Ovary (tissue), 9 donors: ENCODE results near the gene STAB1. TPM values are rescaled to one million over a fixed set of nuclear protein-coding genes. Genes with fewer than 3 reads are reported as not detected.

Source experiments
- DNase-seq, 5 donors: peaks; one replicate each; pipeline ENCODE4 v3.0.0-alpha.2; 2019 to 2020
- H3K27ac ChIP-seq, 2 donors: fragments of 200-600 bp; one replicate each; pipeline versions ENCODE4 v1.5.1 to v1.8.0; 2019 to 2022
- H3K27me3 ChIP-seq: fragments of 200-600 bp; one replicate; pipeline ENCODE4 v1.8.0; 2022
- H3K36me3 ChIP-seq: fragments of 200-600 bp; sonication (generic); one replicate; pipeline ENCODE4 v1.5.1; 2019
- H3K4me1 ChIP-seq: one replicate; pipeline ENCODE4 v1.8.1; 2013; ENCODE audit warnings: mild to moderate bottlenecking, moderate library complexity; ENCODE audit not compliant: insufficient read depth
- H3K4me3 ChIP-seq: fragments of 200-600 bp; sonication (generic); one replicate; pipeline ENCODE4 v1.5.1; 2017
- H3K9me3 ChIP-seq, 2 donors: fragments of 200-600 bp in 1 of 2; sonication (generic) in 1 of 2; one replicate each; pipeline versions ENCODE4 v1.5.1 to v1.8.1; 2013 to 2019; ENCODE audit warnings: mild to moderate bottlenecking in 1 of 2, moderate library complexity in 1 of 2
- EP300 ChIP-seq: sonication (generic); formaldehyde crosslinking; IDR thresholded peaks from one replicate; pipeline ENCODE4 v1.6.1; 2017; ENCODE audit warnings: antibody characterized with exemption
- POLR2A ChIP-seq: fragments of 450-650 bp; IDR thresholded peaks from one replicate; pipeline ENCODE4 v1.6.1; 2017; ENCODE audit warnings: antibody characterized with exemption, mild to moderate bottlenecking, moderate library complexity
- WGBS, 3 donors: extraction: QIAGEN DNeasy Blood & Tissue Kit in 1 of 3; methylation state at CpG; one replicate each; pipeline versions ENCODE4 v1.1.5 to v1.1.7; 2013 to 2017; 5-methylcytosine and 5-hydroxymethylcytosine counted together
- intact Hi-C, 4 donors: fragments of 100-400 bp; cut with DNase I; formaldehyde crosslinking; loops; one replicate each; pipeline versions ENCODE4 v1.11.0 to v1.15.1; 2022 to 2023
- polyA plus RNA-seq, 2 donors: library from polyadenylated mRNA; stranded (reverse); fragments of 200-250 nt in 1 of 2; fragments of 350-450 nt in 1 of 2; fragmentation: Illumina TruSeq in 1 of 2; extraction: RNeasy Lipid Tissue Mini Kit (QIAGEN cat#74804) in 1 of 2; gene quantifications; one replicate each; pipeline ENCODE4 v1.2.3, GENCODE V29; 2013 to 2014
- total RNA-seq, 7 donors: library from RNA; depleted of rRNA in 2 of 7; stranded (reverse); fragments of >200 nt in 2 of 7; fragmentation: NEBNext Ultra II Directional in 3 of 7; extraction: Animal tissue kit (Norgen Biotek cat#: 25700) in 3 of 7; gene quantifications; one replicate each; pipeline versions ENCODE4 v1.1.0 to v1.2.4, GENCODE V29; 2016 to 2023
- TF ChIP-seq, protein P1 (sequence below), 3 donors: fragments of 450-650 bp in 2 of 3; fragments of 200-600 bp in 1 of 3; IDR thresholded peaks; one replicate each; pipeline versions ENCODE4 v1.5.1 to v1.8.0; 2016 to 2022; ENCODE audit warnings: antibody characterized with exemption in 3 of 3, mild to moderate bottlenecking in 1 of 3
- donor health status: DM: no; HTN: no; CAD: no; lungs with moderate emphysema.
- donor health status: DM: no; HTN: no; CAD: no.
- donor health status: Bipolar disorder and iron deficiency.
- donor health status: DM: yes; HTN: yes; CAD: no.
- donor health status: DM: no; HTN: no; CAD: no.
- donor health status: DM: yes; HTN: yes; CAD: no.

STAB1 gene
- total and polyA plus RNA-seq, 9 donors = 21.4 to 114 (median 47.5) TPM

DNA sequence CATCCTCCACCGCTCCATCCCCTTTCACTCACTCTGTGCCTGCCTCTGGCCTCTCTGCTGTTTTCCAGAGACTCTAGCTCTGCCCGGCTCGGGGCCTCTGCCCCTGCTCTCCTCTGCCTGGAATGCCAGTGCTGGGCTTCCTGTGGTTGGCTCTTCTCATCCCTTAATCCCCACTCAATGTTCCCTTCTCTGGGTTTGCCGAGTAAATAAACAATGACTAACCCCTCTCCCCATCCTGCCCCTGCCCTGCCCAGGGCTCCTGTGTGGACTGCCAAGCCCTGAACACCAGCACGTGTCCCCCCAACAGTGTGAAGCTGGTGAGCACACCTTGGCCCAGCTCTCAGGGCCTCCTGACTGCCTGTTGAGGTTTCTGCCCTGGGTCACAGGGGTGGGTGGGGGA, 12.2 kb downstream of the STAB1 start:
- H3K9me3 ChIP-seq = no peaks in the 10 kb centered on the region
- no peaks in the 10 kb centered on the region for H3K4me1 ChIP-seq
- WGBS, 3 donors = 78 to 83% (median 80%) methylated on average over 5 of the region's 5 CpGs
- H3K27ac ChIP-seq = no peak overlapping the region
- H3K27me3 ChIP-seq = no peaks in the 10 kb centered on the region
- intact Hi-C loops = no loop called here
- no peak overlapping the region for H3K4me3 ChIP-seq
- TF ChIP-seq, protein P1, sequence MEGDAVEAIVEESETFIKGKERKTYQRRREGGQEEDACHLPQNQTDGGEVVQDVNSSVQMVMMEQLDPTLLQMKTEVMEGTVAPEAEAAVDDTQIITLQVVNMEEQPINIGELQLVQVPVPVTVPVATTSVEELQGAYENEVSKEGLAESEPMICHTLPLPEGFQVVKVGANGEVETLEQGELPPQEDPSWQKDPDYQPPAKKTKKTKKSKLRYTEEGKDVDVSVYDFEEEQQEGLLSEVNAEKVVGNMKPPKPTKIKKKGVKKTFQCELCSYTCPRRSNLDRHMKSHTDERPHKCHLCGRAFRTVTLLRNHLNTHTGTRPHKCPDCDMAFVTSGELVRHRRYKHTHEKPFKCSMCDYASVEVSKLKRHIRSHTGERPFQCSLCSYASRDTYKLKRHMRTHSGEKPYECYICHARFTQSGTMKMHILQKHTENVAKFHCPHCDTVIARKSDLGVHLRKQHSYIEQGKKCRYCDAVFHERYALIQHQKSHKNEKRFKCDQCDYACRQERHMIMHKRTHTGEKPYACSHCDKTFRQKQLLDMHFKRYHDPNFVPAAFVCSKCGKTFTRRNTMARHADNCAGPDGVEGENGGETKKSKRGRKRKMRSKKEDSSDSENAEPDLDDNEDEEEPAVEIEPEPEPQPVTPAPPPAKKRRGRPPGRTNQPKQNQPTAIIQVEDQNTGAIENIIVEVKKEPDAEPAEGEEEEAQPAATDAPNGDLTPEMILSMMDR (IDR thresholded peaks at IDR 0.05) = no peak
- no peak for TF ChIP-seq POLR2A
- no peak for TF ChIP-seq EP300
- H3K36me3 ChIP-seq = no peaks in the 10 kb centered on the region
- DNase-seq = no peak

DNA sequence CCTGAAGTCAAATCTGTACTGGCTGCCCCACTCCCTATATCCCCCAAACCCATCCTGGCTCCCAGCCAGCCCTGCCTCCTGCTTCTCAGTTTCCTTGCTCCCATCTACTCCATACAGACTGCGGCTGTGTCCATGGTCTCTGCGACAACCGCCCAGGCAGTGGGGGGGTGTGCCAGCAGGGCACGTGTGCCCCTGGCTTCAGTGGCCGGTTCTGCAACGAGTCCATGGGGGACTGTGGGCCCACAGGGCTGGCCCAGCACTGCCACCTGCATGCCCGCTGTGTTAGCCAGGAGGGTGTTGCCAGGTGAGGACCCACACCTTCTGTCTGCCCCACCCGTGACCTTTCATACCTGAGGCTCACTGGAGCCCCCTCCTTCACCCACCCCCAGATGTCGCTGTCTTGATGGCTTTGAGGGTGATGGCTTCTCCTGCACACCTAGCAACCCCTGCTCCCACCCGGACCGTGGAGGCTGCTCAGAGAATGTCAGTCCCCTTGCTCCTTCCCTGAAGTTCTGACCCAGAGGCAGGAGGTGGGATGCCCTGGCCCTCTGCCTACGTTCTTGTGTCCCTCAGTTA, 14.7 kb downstream of the STAB1 start:
- TF ChIP-seq, protein P1 (IDR thresholded peaks at IDR 0.05) = no peak
- TF ChIP-seq POLR2A = no peak
- TF ChIP-seq EP300 = no peak
- H3K27ac ChIP-seq = no peak overlapping the region
- no peaks in the 10 kb centered on the region for H3K9me3 ChIP-seq
- no peaks in the 10 kb centered on the region for H3K36me3 ChIP-seq
- intact Hi-C loops = no loop called here
- no peaks in the 10 kb centered on the region for H3K27me3 ChIP-seq
- no peak for DNase-seq
- 62 to 70% (median 63%) methylated on average over 12 of the region's 12 CpGs for WGBS, 3 donors
- no peak overlapping the region for H3K4me3 ChIP-seq
- no peaks in the 10 kb centered on the region for H3K4me1 ChIP-seq

DNA sequence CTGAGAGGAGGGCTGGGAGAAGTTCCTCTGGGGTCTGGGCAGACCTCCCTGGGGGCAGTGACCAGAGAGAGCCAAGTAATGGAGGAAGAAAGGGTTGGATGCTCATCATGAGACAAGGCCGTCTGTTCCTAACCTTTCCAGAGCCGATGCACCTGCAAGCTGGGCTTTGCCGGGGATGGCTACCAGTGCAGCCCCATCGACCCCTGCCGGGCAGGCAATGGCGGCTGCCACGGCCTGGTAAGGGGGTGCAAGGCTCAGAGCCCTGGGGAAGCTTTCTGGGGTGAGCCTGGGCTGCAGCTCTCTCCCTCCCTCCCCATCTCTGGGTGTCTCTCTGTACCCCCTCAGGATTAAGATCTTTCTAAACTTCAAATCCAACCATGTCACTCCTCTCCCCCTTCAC, 16.4 kb downstream of the STAB1 start:
- Histone ChIP-seq H3K4me1 (no peaks in the 10 kb centered on the region), H3K4me3 (no peak overlapping the region), H3K9me3 (no peaks in the 10 kb centered on the region), H3K27ac (no peak overlapping the region), H3K27me3 (no peaks in the 10 kb centered on the region), H3K36me3 (no peaks in the 10 kb centered on the region)
- intact Hi-C loops = no loop called here
- 74 to 89% (median 85%) methylated on average over 7 of the region's 7 CpGs for WGBS, 3 donors
- DNase-seq = no peak
- no peak for TF ChIP-seq EP300
- TF ChIP-seq, protein P1 (IDR thresholded peaks at IDR 0.05) = no peak
- no peak for TF ChIP-seq POLR2A

DNA sequence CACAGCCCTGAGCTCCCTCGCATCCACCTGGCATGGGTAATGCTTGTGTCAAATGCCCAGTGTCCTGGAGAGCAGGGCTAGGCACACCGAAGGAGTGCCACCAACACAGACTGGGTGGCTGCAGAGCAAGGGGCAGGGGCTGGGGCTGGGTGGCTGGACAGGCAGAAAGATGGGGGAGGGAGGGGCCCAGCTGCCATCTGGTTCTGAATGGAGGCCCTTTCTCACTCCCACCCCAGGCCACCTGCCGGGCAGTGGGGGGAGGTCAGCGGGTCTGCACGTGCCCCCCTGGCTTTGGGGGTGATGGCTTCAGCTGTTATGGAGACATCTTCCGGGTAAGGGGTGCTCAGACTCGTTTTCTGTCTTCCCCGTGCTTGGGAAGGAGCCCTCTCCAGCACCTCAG, 17.0 kb downstream of the STAB1 start:
- H3K27me3 ChIP-seq = no peaks in the 10 kb centered on the region
- no peak overlapping the region for H3K27ac ChIP-seq
- H3K4me3 ChIP-seq = no peak overlapping the region
- H3K36me3 ChIP-seq = no peaks in the 10 kb centered on the region
- intact Hi-C loops = no loop called here
- H3K9me3 ChIP-seq = no peaks in the 10 kb centered on the region
- 47 to 55% (median 53%) methylated on average over 8 of the region's 8 CpGs for WGBS, 3 donors
- H3K4me1 ChIP-seq = no peaks in the 10 kb centered on the region
- TF ChIP-seq POLR2A = no peak
- no peak for DNase-seq

DNA sequence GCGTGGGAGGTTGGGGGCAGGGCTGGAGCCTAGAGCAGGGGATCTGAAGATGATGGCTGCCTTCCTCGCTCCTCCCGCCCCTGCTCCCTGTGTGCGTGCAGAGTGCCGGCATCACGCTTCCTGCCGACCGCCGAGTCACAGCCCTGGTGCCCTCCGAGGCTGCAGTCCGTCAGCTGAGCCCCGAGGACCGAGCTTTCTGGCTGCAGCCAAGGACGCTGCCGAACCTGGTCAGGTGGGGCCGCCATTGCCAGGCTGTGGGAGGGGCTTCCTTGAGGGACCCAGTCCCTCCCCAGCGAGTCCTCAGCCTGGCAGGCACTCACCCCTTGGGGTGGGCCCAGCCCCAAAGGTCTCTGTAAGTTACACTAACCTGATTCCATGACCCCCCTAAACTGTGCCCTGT, 17.6 kb downstream of the STAB1 start:
- TF ChIP-seq POLR2A (no peak), EP300 (no peak)
- TF ChIP-seq, protein P1 (IDR thresholded peaks at IDR 0.05) = no peak
- H3K9me3 ChIP-seq = no peaks in the 10 kb centered on the region
- H3K4me1 ChIP-seq = no peaks in the 10 kb centered on the region
- WGBS, 3 donors = 64 to 78% (median 65%) methylated on average over 17 of the region's 17 CpGs
- no peak overlapping the region for H3K4me3 ChIP-seq
- intact Hi-C loops = no loop called here
- H3K36me3 ChIP-seq = no peaks in the 10 kb centered on the region
- DNase-seq = no peak
- H3K27ac ChIP-seq = no peak overlapping the region
- H3K27me3 ChIP-seq = no peaks in the 10 kb centered on the region
